Endodermal cell (in vitro differentiated cells): ENCODE results near the gene NLRP5. TPM values are rescaled to one million over a fixed set of nuclear protein-coding genes. Genes with fewer than 3 reads are reported as not detected.
A peak's percentile ranks its signal among the peaks of the same experiment; 100 is the strongest.

Experiments used
- DNase-seq: peaks from one replicate; pipeline ENCODE4 v3.0.0-alpha.2; 2017
- H3K27ac ChIP-seq: 2 replicates; pipeline ENCODE4 v1.5.1; 2013; ENCODE audit warnings: mild to moderate bottlenecking, low read depth, low read length, moderate library complexity
- H3K27me3 ChIP-seq: 2 replicates; pipeline ENCODE4 v1.6.1; 2013; ENCODE audit warnings: mild to moderate bottlenecking, low read length, moderate library complexity; ENCODE audit not compliant: insufficient read depth, control insufficient read depth, poor library complexity, severe bottlenecking
- H3K36me3 ChIP-seq: 2 replicates; pipeline ENCODE4 v1.7.0; 2013; ENCODE audit warnings: mild to moderate bottlenecking, low read length, moderate library complexity; ENCODE audit not compliant: control insufficient read depth, insufficient read depth
- H3K4me1 ChIP-seq: one replicate; pipeline ENCODE4 v1.7.0; 2013; ENCODE audit warnings: low read length; ENCODE audit not compliant: control insufficient read depth, insufficient read depth
- H3K4me3 ChIP-seq: 2 replicates; pipeline ENCODE4 v1.5.1; 2013; ENCODE audit warnings: mild to moderate bottlenecking, low read length, moderate library complexity
- H3K9ac ChIP-seq: 2 replicates; pipeline ENCODE4 v1.6.1; 2013; ENCODE audit warnings: mild to moderate bottlenecking, low read length, moderate library complexity; ENCODE audit not compliant: poor library complexity, severe bottlenecking; ENCODE audit errors: extremely low read depth
- H3K9me3 ChIP-seq: 2 replicates; pipeline ENCODE4 v1.6.1; 2013; ENCODE audit warnings: mild to moderate bottlenecking, low read length, moderate library complexity; ENCODE audit not compliant: control insufficient read depth
- H3K27ac Mint-ChIP-seq: 2 replicates; pipeline ENCODE4 v1.8.0; 2020; ENCODE audit warnings: mixed read lengths
- H3K27me3 Mint-ChIP-seq: 2 replicates; pipeline ENCODE4 v1.8.0; 2021; ENCODE audit warnings: mild to moderate bottlenecking, mixed read lengths; ENCODE audit not compliant: insufficient read depth
- H3K36me3 Mint-ChIP-seq: 2 replicates; pipeline ENCODE4 v1.8.0; 2020; ENCODE audit warnings: low read depth, mixed read lengths
- H3K4me1 Mint-ChIP-seq: 2 replicates; pipeline ENCODE4 v1.8.0; 2020; ENCODE audit warnings: mixed read lengths
- H3K4me3 Mint-ChIP-seq: 2 replicates; pipeline ENCODE4 v1.8.0; 2020; ENCODE audit warnings: mild to moderate bottlenecking, moderate library complexity, mixed read lengths
- H3K9me3 Mint-ChIP-seq: 2 replicates; pipeline ENCODE4 v1.8.0; 2020; ENCODE audit warnings: mild to moderate bottlenecking, mixed read lengths
- CTCF ChIP-seq: fragments of 200-600 bp; sonication (generic); conservative IDR thresholded peaks from 2 replicates; pipeline ENCODE4 v1.5.0; 2021; ENCODE audit warnings: antibody characterized with exemption, mild to moderate bottlenecking
- WGBS, 2 experiments: methylation state at CpG; one replicate each; pipeline versions ENCODE4 v1.1.5 to v1.1.7; 2013; ENCODE audit warnings: missing lambda C conversion rate in 2 of 2, mixed read lengths in 1 of 2; ENCODE audit not compliant: insufficient coverage in 1 of 2, insufficient read length in 1 of 2; 5-methylcytosine and 5-hydroxymethylcytosine counted together
- total RNA-seq, 2 donors: library from RNA; stranded (reverse); fragmentation: NEBNext Ultra II Directional in 1 of 2; extraction: Animal tissue kit (Norgen Biotek cat#: 25700) in 1 of 2; gene quantifications; 2 replicates in 1 of 2; 3 replicates in 1 of 2; pipeline ENCODE4 v1.2.1, GENCODE V29; 2021

Gene NLRP5
- total RNA-seq, 2 donors from 2014 or later = not detected

GRCh38 chr19:56079609-56080008 is 93.0 kb downstream of the NLRP5 start:
- Mint-ChIP-seq H3K36me3 (no peaks in the 10 kb centered on the region), H3K4me3 (no peak overlapping the region), H3K4me1 (peaks cover 17% of the 10 kb centered on the region), H3K27me3 (peaks cover 14% of the 10 kb centered on the region), H3K9me3 (no peaks in the 10 kb centered on the region), H3K27ac (no peak overlapping the region)
- peak; percentile 37 for DNase-seq
- 81% methylated on average over 6 of the region's 7 CpGs; no CpG with 5 or more reads in 1 of the 2 experiments for WGBS, 2 experiments
- no peaks in the 10 kb centered on the region for H3K27me3 ChIP-seq
- H3K4me3 ChIP-seq = no peak overlapping the region
- TF ChIP-seq CTCF = no peak
- H3K36me3 ChIP-seq = no peaks in the 10 kb centered on the region
- H3K4me1 ChIP-seq = peaks cover 6% of the 10 kb centered on the region
- H3K9ac ChIP-seq = no peak overlapping the region
- H3K9me3 ChIP-seq = no peaks in the 10 kb centered on the region
- H3K27ac ChIP-seq = no peak overlapping the region

GRCh38 chr19:56080669-56081401 is 94.3 kb downstream of the NLRP5 start:
- Mint-ChIP-seq H3K4me1 (peaks cover 28% of the 10 kb centered on the region), H3K36me3 (no peaks in the 10 kb centered on the region), H3K4me3 (peak overlapping the region; percentile 58), H3K27ac (peak overlapping the region; percentile 37), H3K27me3 (peaks cover 13% of the 10 kb centered on the region), H3K9me3 (no peaks in the 10 kb centered on the region)
- Histone ChIP-seq H3K27me3 (no peaks in the 10 kb centered on the region), H3K4me1 (peaks cover 6% of the 10 kb centered on the region), H3K4me3 (peak overlapping the region; percentile 77), H3K9me3 (no peaks in the 10 kb centered on the region), H3K27ac (no peak overlapping the region), H3K9ac (no peak overlapping the region), H3K36me3 (no peaks in the 10 kb centered on the region)
- 9 to 19% methylated on average over 26 to 36 of the region's 36 CpGs for WGBS, 2 experiments
- DNase-seq = peak; percentile 95
- peak; percentile 77 for TF ChIP-seq CTCF

GRCh38 chr19:56083668-56084067 is 97.1 kb downstream of the NLRP5 start:
- Histone ChIP-seq H3K4me1 (peaks cover 6% of the 10 kb centered on the region), H3K9ac (no peak overlapping the region), H3K27ac (no peak overlapping the region), H3K36me3 (no peaks in the 10 kb centered on the region), H3K4me3 (peak overlapping the region; percentile 45), H3K27me3 (no peaks in the 10 kb centered on the region), H3K9me3 (no peaks in the 10 kb centered on the region)
- Mint-ChIP-seq H3K4me1 (peaks cover 28% of the 10 kb centered on the region), H3K27ac (no peak overlapping the region), H3K4me3 (no peak overlapping the region), H3K36me3 (peaks cover 4% of the 10 kb centered on the region), H3K9me3 (no peaks in the 10 kb centered on the region), H3K27me3 (peaks cover 6% of the 10 kb centered on the region)
- whole genome bisulfite sequencing, 2 experiments = 66% methylated on average over 3 of the region's 9 CpGs; no CpG with 5 or more reads in 1 of the 2 experiments
- peak; percentile 65 for DNase-seq
- TF ChIP-seq CTCF = no peak
